B cell (primary cell): ENCODE measurements around the gene ERP27.

Source experiments
- EZH2 ChIP-seq: IDR thresholded peaks from 2 replicates; pipeline ENCODE4 v1.6.1; 2012; ENCODE audit warnings: borderline replicate concordance, low read depth, mild to moderate bottlenecking, moderate library complexity, low read length; ENCODE audit not compliant: insufficient read depth, poor library complexity, severe bottlenecking
- TF ChIP-seq, protein P1 (sequence below): fragments of 200-600 bp; IDR thresholded peaks from one replicate; pipeline ENCODE4 v1.8.0; 2022; ENCODE audit warnings: antibody characterized with exemption, mild to moderate bottlenecking

- TF ChIP-seq, protein P1, sequence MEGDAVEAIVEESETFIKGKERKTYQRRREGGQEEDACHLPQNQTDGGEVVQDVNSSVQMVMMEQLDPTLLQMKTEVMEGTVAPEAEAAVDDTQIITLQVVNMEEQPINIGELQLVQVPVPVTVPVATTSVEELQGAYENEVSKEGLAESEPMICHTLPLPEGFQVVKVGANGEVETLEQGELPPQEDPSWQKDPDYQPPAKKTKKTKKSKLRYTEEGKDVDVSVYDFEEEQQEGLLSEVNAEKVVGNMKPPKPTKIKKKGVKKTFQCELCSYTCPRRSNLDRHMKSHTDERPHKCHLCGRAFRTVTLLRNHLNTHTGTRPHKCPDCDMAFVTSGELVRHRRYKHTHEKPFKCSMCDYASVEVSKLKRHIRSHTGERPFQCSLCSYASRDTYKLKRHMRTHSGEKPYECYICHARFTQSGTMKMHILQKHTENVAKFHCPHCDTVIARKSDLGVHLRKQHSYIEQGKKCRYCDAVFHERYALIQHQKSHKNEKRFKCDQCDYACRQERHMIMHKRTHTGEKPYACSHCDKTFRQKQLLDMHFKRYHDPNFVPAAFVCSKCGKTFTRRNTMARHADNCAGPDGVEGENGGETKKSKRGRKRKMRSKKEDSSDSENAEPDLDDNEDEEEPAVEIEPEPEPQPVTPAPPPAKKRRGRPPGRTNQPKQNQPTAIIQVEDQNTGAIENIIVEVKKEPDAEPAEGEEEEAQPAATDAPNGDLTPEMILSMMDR, result no peak
- TF ChIP-seq EZH2, result no peak
Measured at GRCh38 chr12:14941369-14941768, 3.0 kb upstream of the ERP27 start.
